Measurements from ENCODE around the gene TIMM9. TPM values are rescaled to one million over a fixed set of nuclear protein-coding genes. Genes with fewer than 3 reads are reported as not detected.

Gene TIMM9
- total and polyA plus RNA-seq, 4 donors, result 18.7 to 50.7 (median 27.1) TPM

- no peak for DNase-seq
- no peak for ATAC-seq (ENCODE audit: insufficient read depth, low FRiP score)
- Histone ChIP-seq H3K9me3 (ENCODE audit: control insufficient read depth in 4 of 4, insufficient read depth in 3 of 4, low read length in 3 of 4) (no peaks in the 10 kb centered on the region), H3K4me3 (no peak overlapping the region), H3K4me1 (ENCODE audit: control insufficient read depth in 5 of 5, insufficient read depth in 5 of 5, low read length in 5 of 5) (no peaks in the 10 kb centered on the region), H3K27me3 (ENCODE audit: control insufficient read depth in 3 of 3, insufficient read depth in 3 of 3, low read length in 2 of 3) (no peaks in the 10 kb centered on the region), H3K27ac (ENCODE audit: low read depth in 1 of 2, low read length in 1 of 2) (no peak overlapping the region), H3K9ac (ENCODE audit: insufficient read depth in 1 of 2, low read length in 2 of 2) (no peak overlapping the region), H3K36me3 (ENCODE audit: control insufficient read depth in 4 of 4, insufficient read depth in 4 of 4, low read length in 4 of 4) (peaks cover 11 to 19% (median 14%) of the 10 kb centered on the region in 4 donors)
- no peak for TF ChIP-seq CTCF (IDR thresholded peaks at IDR 0.05; ENCODE audit: control extremely low read depth, extremely low read depth)
- WGBS, 2 donors, result 90 to 93% methylated on average over 3 of the region's 3 CpGs
Measured at GRCh38 chr14:58408681-58409215, 18.6 kb downstream of the TIMM9 start.

- Histone ChIP-seq H3K4me1 (ENCODE audit: control insufficient read depth in 5 of 5, insufficient read depth in 5 of 5, low read length in 5 of 5) (peaks cover 0 to under 1% (median 0%) of the 10 kb centered on the region in 5 donors), H3K9me3 (ENCODE audit: control insufficient read depth in 4 of 4, insufficient read depth in 3 of 4, low read length in 3 of 4) (no peaks in the 10 kb centered on the region), H3K9ac (ENCODE audit: insufficient read depth in 1 of 2, low read length in 2 of 2) (no peak overlapping the region), H3K27ac (ENCODE audit: low read depth in 1 of 2, low read length in 1 of 2) (no peak overlapping the region), H3K27me3 (ENCODE audit: control insufficient read depth in 3 of 3, insufficient read depth in 3 of 3, low read length in 2 of 3) (no peaks in the 10 kb centered on the region), H3K4me3 (no peak overlapping the region), H3K36me3 (ENCODE audit: control insufficient read depth in 4 of 4, insufficient read depth in 4 of 4, low read length in 4 of 4) (no peaks in the 10 kb centered on the region)
- DNase-seq (no peak), ATAC-seq (ENCODE audit: insufficient read depth, low FRiP score) (no peak)
- 90 to 92% methylated on average over 3 of the region's 3 CpGs for WGBS, 2 donors
- TF ChIP-seq CTCF (IDR thresholded peaks at IDR 0.05; ENCODE audit: control extremely low read depth, extremely low read depth), result no peak
Measured at GRCh38 chr14:58401587-58401986, 25.7 kb downstream of the TIMM9 start.

GRCh38 chr14:58398895-58399294, 28.4 kb downstream of the TIMM9 start:
- no peak overlapping the region for H3K4me3 ChIP-seq
- H3K27ac ChIP-seq (ENCODE audit: low read depth in 1 of 2, low read length in 1 of 2), result no peak overlapping the region
- H3K36me3 ChIP-seq (ENCODE audit: control insufficient read depth in 4 of 4, insufficient read depth in 4 of 4, low read length in 4 of 4), result no peaks in the 10 kb centered on the region
- no peak overlapping the region for H3K9ac ChIP-seq (ENCODE audit: insufficient read depth in 1 of 2, low read length in 2 of 2)
- WGBS, 2 donors, result 90 to 99% methylated on average over 3 of the region's 3 CpGs
- H3K4me1 ChIP-seq (ENCODE audit: control insufficient read depth in 5 of 5, insufficient read depth in 5 of 5, low read length in 5 of 5), result peaks cover 0 to 8% (median 3%) of the 10 kb centered on the region in 5 donors
- no peaks in the 10 kb centered on the region for H3K9me3 ChIP-seq (ENCODE audit: control insufficient read depth in 4 of 4, insufficient read depth in 3 of 4, low read length in 3 of 4)
- DNase-seq (no peak), ATAC-seq (ENCODE audit: insufficient read depth, low FRiP score) (no peak)
- no peaks in the 10 kb centered on the region for H3K27me3 ChIP-seq (ENCODE audit: control insufficient read depth in 3 of 3, insufficient read depth in 3 of 3, low read length in 2 of 3)
- no peak for TF ChIP-seq CTCF (IDR thresholded peaks at IDR 0.05; ENCODE audit: control extremely low read depth, extremely low read depth)

- no peak for TF ChIP-seq CTCF (IDR thresholded peaks at IDR 0.05; ENCODE audit: control extremely low read depth, extremely low read depth)
Measured at GRCh38 chr14:58398495-58398894, 28.8 kb downstream of the TIMM9 start.

More at GRCh38 chr14:58398495-58398894, 28.8 kb downstream of the TIMM9 start:
- no peak overlapping the region for H3K4me3 ChIP-seq
- H3K36me3 ChIP-seq (ENCODE audit: control insufficient read depth in 4 of 4, insufficient read depth in 4 of 4, low read length in 4 of 4), result no peaks in the 10 kb centered on the region
- no peak for ATAC-seq (ENCODE audit: insufficient read depth, low FRiP score)
- H3K9ac ChIP-seq (ENCODE audit: insufficient read depth in 1 of 2, low read length in 2 of 2), result no peak overlapping the region
- no peaks in the 10 kb centered on the region for H3K27me3 ChIP-seq (ENCODE audit: control insufficient read depth in 3 of 3, insufficient read depth in 3 of 3, low read length in 2 of 3)
- DNase-seq, result no peak
- H3K9me3 ChIP-seq (ENCODE audit: control insufficient read depth in 4 of 4, insufficient read depth in 3 of 4, low read length in 3 of 4), result no peaks in the 10 kb centered on the region
- H3K27ac ChIP-seq (ENCODE audit: low read depth in 1 of 2, low read length in 1 of 2), result no peak overlapping the region
- H3K4me1 ChIP-seq (ENCODE audit: control insufficient read depth in 5 of 5, insufficient read depth in 5 of 5, low read length in 5 of 5), result peaks cover 0 to 8% (median 3%) of the 10 kb centered on the region in 5 donors
